Activated naive CD8-positive, alpha-beta T cell treated with anti-CD3 and anti-CD28 coated beads, Interleukin-2, amount 50 U/mL, for 24 hours (primary cell): ENCODE results near the gene HDHD2.

ENCODE experiments used
- ATAC-seq: fragments of 150-1000 bp; cut with Tn5 transposase; one replicate; pipeline ENCODE4 v1.10.0; 2021
- DNase-seq: peaks from one replicate; pipeline ENCODE4 v3.0.0; 2021
- H3K27ac Mint-ChIP-seq: one replicate; pipeline ENCODE4 v1.8.0; 2021; ENCODE audit warnings: mild to moderate bottlenecking, mixed read lengths
- H3K27me3 Mint-ChIP-seq: one replicate; pipeline ENCODE4 v1.8.0; 2021; ENCODE audit warnings: mixed read lengths
- H3K36me3 Mint-ChIP-seq: one replicate; pipeline ENCODE4 v1.8.0; 2021; ENCODE audit warnings: low read depth, mixed read lengths
- H3K4me1 Mint-ChIP-seq: one replicate; pipeline ENCODE4 v1.8.0; 2021; ENCODE audit warnings: mixed read lengths
- H3K4me3 Mint-ChIP-seq: one replicate; pipeline ENCODE4 v1.8.0; 2021; ENCODE audit warnings: mild to moderate bottlenecking, moderate library complexity, mixed read lengths
- H3K9me3 Mint-ChIP-seq: one replicate; pipeline ENCODE4 v1.8.0; 2021; ENCODE audit warnings: mixed read lengths

Gene HDHD2

DNA sequence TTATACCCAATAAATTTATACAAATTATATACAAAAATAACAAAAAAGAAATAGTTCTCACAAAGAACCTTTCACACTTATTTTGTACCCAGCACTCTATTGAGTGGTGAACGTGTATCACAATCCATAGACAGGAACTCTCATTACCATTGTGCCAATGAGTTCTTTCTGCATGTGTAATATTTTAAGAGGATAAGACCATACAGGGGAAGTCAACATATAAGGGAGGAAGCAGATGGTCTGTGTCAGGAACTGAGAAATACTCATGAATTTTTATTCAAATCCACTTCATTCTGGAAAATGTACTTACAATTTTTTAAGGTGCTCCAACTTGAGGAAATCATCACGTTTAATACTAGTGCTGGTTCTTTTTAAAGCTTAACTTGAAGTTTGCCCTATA is 87.8 kb downstream of the HDHD2 start:
- H3K27me3 Mint-ChIP-seq = no peaks in the 10 kb centered on the region
- no peak overlapping the region for H3K27ac Mint-ChIP-seq
- DNase-seq = no peak
- ATAC-seq = no peak
- no peak overlapping the region for H3K4me3 Mint-ChIP-seq
- H3K4me1 Mint-ChIP-seq = no peaks in the 10 kb centered on the region
- no peaks in the 10 kb centered on the region for H3K36me3 Mint-ChIP-seq
- no peaks in the 10 kb centered on the region for H3K9me3 Mint-ChIP-seq
